Inflammatory macrophage treated with lipopolysaccharide for 1 hour (primary cell): ENCODE measurements around the gene FER1L5.
"Not testable (repeated sequence)": the region's sequence is repeated elsewhere in the genome, so short reads cannot be mapped to it uniquely, and the experiment has no call there.

Experiments used
- DNase-seq, 2 donors: peaks; one replicate each; pipeline ENCODE4 v3.0.0-alpha.2; 2020 to 2022

Gene FER1L5

GRCh38 chr2:96636551-96637171, 5.9 kb upstream of the FER1L5 start:
- DNase-seq: no peak

- DNase-seq: peak; percentile 89 to 91
Observed at GRCh38 chr2:96637385-96638143, 5.0 kb upstream of the FER1L5 start.

GRCh38 chr2:96638144-96639121, 4.1 kb upstream of the FER1L5 start, which contains the start of gene KANSL3:
Gene KANSL3 (minus strand): TSS chr2:96638312. CDS start chr2:96637135, 1,177 bp downstream.
- peak; percentile 91 to 98 for DNase-seq

- no peak for DNase-seq
Observed at GRCh38 chr2:96647681-96648080, 5.1 kb downstream of the FER1L5 start.

GRCh38 chr2:96648306-96648930, 5.9 kb downstream of the FER1L5 start:
- DNase-seq: no peak

- no peak for DNase-seq
Observed at GRCh38 chr2:96649342-96649741, 6.8 kb downstream of the FER1L5 start.

GRCh38 chr2:96651793-96652192, 9.2 kb downstream of the FER1L5 start:
- no peak for DNase-seq

- peak in 1 of 2 donors; percentile 25 for DNase-seq
Observed at GRCh38 chr2:96654791-96655190, 12.2 kb downstream of the FER1L5 start.

GRCh38 chr2:96655526-96655925, 13.0 kb downstream of the FER1L5 start:
- peak; percentile 60 to 79 for DNase-seq

GRCh38 chr2:96656540-96656939, 14.0 kb downstream of the FER1L5 start:
- peak; percentile 41 to 54 for DNase-seq

- no peak for DNase-seq
Observed at GRCh38 chr2:96661324-96661723, 18.8 kb downstream of the FER1L5 start.

GRCh38 chr2:96662360-96662759, 19.8 kb downstream of the FER1L5 start:
- no peak for DNase-seq

- DNase-seq: no peak
Observed at GRCh38 chr2:96663177-96663576, 20.6 kb downstream of the FER1L5 start.

- no peak for DNase-seq
Observed at GRCh38 chr2:96663829-96664228, 21.3 kb downstream of the FER1L5 start.

- DNase-seq: peak; percentile 7 to 18
Observed at GRCh38 chr2:96664366-96664925, 21.9 kb downstream of the FER1L5 start.

- DNase-seq: peak; percentile 94 to 95
Observed at GRCh38 chr2:96665083-96665569, 22.6 kb downstream of the FER1L5 start.

GRCh38 chr2:96665717-96666116, 23.2 kb downstream of the FER1L5 start:
- DNase-seq: not testable (repeated sequence)

- DNase-seq: no peak
Observed at GRCh38 chr2:96668771-96669170, 26.2 kb downstream of the FER1L5 start.

GRCh38 chr2:96669539-96670215, 27.1 kb downstream of the FER1L5 start:
- no peak for DNase-seq

GRCh38 chr2:96679848-96680247, 37.3 kb downstream of the FER1L5 start:
- DNase-seq: no peak

GRCh38 chr2:96680561-96681141, 38.1 kb downstream of the FER1L5 start:
- no peak for DNase-seq
